ACHN (cell line): ENCODE data around the gene TMBIM1.
A peak's percentile ranks its signal among the peaks of the same experiment; 100 is the strongest.

Source experiments
- DNase-seq: peaks from one replicate; pipeline ENCODE4 v3.0.0-alpha.2; 2015
- in situ Hi-C: cut with HindIII; loops from 2 replicates; pipeline ENCODE4 v1.10.0; 2017; ENCODE audit warnings: low sequenced_read_pairs, low pct_ligation_motif_present, low pct_unique_long_range_greater_than_20kb

Gene TMBIM1, protein sequence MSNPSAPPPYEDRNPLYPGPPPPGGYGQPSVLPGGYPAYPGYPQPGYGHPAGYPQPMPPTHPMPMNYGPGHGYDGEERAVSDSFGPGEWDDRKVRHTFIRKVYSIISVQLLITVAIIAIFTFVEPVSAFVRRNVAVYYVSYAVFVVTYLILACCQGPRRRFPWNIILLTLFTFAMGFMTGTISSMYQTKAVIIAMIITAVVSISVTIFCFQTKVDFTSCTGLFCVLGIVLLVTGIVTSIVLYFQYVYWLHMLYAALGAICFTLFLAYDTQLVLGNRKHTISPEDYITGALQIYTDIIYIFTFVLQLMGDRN

DNA sequence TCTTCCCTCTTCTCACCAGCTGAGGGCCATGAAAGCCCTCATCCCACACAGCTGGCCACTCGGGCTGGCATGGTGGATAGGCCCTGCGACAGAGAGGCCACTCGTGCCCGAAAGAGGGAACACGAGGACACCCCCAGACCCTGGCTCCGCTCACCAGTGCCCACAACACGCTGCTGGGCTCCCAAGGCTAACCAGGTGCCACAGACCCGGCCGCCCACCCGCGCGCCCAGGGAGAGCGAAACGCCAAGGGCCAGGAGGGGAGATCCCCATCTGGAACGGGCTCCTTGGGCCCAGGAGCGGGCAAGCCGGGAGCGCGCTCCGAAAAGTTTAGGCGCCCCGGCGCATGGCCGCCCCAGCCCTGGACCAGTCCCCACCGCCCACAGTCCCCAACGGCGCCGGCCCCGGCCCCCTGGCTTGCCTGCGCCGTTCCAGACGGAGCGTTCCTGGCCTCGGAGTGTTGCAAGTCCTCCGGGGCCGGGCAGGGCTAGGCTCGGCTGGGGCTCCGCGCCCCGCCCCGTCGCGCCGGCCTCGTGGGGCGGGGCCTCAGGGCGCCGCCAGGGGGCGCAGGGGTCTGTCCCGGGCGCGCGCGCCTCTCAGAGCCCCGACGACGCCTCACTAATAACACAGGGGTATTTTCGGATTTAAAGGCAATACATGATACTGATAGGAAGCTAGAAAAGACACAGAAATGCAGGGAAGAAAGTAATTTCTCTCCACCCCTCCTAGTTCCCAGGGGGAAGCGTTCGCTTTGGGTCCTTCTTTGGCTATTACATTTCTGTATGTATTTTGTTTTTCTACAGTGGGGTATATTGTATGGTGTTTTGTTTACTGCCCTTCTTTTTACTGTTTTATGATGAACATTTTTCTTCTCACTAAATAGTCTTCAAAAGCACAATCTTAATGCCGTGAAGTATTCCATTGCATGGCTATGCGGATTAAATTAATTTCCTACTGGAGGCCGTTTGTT, at the start of gene TMBIM1:
Gene TMBIM1, minus strand, starts transcription at position 456 of the 967 bp plus-strand sequence. CDS start 10,362 bp downstream, outside the sequence.
- DNase-seq: peak; percentile 79
- in situ Hi-C loops: no loop called here

DNA sequence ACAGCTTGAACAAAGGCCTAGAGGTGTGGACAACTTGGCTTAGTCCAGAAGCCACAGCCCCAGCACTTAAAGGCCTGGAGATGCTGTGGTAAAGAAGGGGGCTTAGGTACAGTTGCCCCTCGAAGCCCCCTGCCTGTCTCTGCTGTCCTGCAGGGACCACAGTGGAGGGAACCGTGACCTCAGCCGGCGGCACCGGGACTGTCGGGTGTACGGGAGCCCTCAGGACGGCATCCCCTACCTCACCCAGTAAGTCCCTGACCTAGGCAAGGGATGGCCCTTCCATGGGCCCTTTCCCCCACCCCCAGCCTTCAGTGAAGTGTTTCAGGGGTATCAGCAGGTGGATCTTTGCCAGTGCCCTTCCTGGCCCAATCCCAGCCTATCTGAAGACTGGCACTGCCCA, 49.1 kb upstream of the TMBIM1 start:
- in situ Hi-C loops: no loop called here
- no peak for DNase-seq

DNA sequence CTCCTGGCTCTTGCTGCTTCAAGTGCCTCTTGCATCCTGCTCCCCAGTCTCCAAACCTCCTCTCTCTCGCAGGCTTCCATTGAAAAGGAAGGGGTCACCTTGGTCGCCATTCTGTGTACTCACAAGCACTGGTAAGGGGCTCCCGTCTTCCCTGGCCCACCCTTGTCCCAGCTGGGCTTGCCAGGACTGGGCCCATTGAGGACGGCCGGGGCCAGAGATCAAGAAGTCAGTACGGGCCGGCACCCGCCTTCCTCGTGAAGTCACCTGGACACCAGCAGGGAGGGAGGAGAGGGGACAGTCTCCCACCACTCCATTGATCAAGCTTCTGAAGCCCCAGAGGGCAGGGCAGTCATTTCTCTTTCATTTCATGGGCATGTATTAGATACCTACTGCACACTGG, 48.4 kb upstream of the TMBIM1 start:
- in situ Hi-C loops: no loop called here
- DNase-seq: no peak

DNA sequence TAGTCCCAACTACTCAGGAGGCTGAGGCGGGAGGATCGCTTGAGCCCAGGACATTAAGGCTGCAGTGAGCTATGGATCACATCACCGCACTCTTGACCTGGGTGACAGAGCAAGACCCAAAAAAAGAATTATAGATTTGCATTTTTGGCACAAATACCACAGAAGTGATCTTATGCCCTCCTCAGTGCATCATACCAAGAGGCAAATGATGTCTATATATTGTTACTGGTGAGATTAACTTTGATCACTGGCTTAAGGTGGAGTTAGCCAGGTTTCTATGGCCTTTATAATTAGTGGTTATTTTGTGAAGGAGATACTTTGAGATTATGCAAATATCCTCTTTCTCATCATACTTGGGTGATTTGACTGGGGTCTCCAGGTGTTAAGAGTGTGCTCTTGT, 42.2 kb upstream of the TMBIM1 start:
- DNase-seq: no peak
- in situ Hi-C loops: no loop called here

DNA sequence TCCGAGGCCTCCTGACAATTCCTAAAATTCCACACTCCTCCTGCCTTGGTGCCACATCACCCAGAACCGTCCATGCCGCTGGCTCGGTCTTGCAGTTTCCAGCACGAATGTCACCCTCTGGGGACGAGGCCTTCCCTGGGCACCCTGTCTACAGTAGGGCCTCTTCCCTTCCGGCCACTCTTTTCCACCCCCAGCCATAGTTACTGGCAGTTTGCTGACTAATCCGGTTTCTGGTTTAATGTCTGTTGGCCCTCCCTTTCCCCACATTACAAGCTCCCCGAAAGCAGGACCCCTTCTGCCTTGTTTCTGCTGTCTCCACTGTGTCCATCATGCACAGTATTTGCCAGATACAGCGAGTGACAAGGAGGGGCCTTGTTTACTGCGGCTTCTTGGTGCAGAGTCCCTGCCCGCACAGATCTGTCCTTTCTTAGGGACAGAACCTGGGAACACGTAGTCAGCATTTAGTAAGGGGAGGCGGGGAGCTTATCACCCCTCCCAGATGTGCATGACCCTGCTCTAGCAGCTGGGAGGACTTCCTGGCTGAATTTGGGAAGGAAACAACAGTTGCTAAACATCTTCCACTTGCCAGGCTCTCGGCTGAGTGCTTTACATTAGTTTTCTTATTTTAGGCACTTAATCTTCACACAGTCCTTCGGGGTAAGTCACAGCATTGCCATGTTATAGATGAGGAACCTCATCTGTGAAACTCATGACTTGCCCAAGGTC, 40.8 kb upstream of the TMBIM1 start:
- DNase-seq: no peak
- in situ Hi-C loops: no loop called here

DNA sequence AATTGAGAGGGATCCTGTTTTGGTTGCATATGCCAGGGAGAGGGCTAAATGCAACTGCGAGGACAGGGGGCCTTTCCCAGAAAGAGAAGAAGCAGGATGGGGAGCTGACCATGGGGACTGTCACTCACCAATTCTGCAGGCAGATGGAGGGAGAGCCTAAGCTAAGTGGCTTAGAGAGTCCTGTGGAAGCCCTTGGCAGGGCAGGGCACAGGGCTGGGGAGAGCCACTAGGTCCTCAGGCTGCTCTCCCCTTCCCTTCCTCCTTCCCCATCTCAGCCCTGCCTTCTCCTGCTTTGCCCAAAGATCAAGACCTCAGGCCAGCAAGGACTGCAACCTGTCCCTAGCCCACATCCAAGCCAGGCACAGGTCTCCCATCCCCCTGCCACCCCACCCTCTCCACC, 40.0 kb upstream of the TMBIM1 start:
- no peak for DNase-seq
- in situ Hi-C loops: no loop called here

DNA sequence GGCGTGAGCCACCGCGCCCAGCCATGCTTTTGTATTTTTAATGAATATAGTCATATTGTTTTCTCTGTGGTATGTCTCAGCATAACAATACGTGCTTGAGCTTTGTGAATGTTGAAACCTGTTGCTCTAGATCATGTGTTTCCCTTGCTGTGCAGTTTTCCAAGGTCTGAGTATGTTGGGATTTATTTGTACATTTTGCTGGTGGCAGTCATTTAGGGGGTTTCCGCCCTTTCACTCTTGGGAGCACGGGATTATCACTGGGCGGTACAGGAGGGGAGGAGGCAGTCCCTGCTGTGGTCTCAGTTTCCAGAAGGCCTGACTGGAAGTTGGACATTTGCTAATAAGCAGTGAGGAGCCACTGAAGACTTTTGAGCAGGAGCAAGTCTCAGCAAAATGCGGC, 39.4 kb upstream of the TMBIM1 start:
- no peak for DNase-seq
- in situ Hi-C loops: no loop called here

DNA sequence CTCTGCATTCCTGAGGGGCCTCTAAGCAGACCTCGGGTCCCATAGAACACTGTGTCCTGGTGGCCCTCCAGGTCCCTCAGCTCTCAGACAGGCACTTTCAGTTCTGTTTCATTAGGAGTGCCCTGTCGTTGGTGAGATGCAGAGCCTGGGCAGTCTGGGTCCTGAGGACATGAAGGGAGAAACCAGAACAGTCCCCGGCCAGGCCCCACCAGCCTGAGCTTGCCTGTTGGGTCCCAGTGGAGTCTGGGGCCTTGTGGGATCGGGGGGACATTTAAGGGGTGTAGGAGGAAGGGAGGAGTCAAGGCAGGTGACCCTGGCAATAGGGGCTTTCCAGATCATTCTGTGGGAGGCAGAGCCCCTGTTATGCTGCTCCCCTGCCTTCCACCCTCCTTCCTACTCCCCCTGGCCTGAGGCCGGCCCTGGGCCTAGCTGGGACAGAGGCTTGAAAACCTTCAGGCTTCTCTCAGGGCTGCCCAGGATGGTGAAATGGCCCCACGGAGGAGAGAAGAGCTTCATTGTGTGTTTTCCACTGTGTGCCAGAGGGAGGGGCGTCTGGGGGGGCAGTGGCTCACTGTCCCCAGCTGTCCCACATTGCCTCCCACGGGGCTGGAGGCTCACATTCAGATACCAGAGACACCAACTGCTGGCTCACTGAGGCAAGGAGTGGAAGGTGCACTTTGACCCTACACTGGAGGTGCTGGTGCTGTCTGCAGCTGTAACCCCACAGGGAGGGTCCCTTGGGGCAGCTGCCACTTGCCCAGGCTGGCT, 37.7 kb upstream of the TMBIM1 start:
- in situ Hi-C loops: no loop called here
- no peak for DNase-seq

DNA sequence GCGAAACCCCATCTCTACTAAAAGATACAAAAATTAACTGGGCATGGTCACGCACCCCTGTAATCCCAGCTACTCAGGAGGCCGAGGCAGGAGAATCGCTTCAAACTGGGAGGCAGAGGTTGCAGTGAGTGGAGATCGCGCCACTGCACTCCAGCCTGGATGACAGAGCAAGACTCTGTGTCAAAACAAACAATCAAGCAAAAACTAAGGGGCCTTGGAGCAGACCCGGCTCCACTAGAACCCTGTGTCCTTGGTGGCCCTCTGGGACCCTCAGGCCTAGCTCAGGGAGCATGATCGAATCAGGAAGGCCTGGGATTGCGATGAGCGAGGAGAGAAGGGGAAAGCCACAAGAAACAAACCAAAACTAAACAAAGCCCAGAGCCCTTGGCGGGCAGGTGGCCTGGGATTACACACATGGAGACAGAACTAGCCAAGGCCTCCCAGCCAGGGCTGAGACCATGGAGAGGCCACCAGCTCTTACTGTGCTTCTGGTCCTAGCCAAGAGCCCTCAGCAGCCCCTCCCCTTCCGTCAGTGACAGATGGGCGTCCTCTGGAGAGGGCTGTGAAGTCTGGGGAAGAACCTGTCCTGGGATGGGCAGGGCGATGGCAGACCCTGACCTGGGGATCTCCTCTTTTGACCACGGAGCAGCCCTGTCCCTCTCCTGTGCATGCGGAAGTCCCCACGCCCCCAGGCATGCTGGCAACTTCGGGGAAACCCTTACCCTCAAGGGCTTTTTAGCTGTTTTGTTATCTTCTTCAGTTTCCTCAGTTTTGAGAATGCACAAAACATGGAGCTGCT, 36.9 kb upstream of the TMBIM1 start:
- in situ Hi-C loops: no loop called here
- no peak for DNase-seq

DNA sequence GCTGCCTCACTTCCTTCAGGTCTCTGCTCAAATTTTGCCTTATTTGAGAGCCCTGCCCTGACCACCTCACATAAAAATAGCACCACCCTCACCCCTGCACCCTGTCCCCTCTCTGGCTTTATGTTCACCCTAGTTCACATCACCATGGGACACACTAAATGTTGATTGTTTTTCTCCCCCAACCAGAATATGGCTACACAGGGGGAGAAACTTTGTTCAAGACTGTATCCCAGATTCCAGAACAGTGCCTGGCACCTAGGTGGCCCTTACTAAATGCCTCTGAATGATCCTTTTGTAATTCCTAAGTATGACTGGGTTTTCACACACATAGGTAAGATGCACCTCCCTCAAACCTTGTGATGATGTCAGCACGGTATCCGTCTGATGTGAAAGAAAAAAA, 36.0 kb upstream of the TMBIM1 start:
- no peak for DNase-seq
- in situ Hi-C loops: no loop called here

DNA sequence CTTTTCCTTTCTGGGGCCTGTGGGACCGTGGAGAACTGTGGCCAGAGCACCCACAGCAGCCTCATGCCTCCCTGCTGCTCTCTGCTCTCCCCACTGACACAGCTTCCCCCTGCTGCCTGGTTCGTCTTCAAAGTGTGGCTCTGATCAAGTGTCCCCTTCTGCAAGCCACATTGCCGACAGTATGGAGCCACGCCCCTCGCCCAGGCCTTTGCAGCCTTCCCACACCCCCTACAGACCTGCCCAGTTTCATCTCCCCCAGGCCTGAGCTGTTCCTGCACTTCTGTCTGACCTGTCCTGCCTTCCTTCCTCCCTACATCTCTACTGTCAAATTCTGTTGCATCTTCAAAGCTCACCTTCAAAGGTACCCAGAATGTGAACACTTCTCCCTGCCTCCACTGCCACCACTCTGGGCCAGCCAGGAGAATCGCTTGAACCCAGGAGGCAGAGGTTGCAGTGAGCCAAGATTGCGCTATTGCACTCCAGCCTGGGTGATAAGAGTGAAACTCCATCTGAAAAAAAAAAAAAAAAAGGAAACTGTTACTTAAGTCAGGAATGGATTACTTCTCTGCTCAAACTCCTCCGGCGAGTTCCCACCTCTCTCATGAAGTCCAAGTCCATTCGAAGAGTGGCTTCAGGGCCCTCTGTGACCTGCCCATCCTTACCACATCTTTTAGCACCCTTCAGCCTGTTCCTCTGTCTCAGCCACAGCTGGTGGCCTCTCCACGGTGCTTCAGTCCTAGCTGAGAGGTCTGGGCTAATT, 35.3 kb upstream of the TMBIM1 start:
- no peak for DNase-seq
- in situ Hi-C loops: no loop called here

DNA sequence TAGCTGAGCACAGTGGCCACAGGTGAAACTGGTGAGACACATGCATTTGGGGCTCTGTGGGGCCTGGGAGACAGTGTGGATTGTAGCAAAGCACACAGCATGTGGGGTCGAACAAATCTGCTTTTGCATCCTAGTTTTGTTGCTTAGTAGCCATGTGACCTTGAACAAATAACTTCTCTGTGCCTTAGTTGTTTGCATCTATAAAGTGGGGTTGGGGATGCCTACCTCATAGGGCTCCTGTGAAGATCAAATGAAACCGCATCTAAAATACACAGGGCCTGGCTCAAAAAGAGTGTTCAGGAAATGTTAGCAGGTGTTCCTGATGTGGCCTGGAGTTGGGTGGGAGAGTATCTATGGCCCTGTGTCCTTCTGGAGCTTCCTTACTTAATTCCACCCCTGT, 34.0 kb upstream of the TMBIM1 start:
- in situ Hi-C loops: no loop called here
- no peak for DNase-seq

DNA sequence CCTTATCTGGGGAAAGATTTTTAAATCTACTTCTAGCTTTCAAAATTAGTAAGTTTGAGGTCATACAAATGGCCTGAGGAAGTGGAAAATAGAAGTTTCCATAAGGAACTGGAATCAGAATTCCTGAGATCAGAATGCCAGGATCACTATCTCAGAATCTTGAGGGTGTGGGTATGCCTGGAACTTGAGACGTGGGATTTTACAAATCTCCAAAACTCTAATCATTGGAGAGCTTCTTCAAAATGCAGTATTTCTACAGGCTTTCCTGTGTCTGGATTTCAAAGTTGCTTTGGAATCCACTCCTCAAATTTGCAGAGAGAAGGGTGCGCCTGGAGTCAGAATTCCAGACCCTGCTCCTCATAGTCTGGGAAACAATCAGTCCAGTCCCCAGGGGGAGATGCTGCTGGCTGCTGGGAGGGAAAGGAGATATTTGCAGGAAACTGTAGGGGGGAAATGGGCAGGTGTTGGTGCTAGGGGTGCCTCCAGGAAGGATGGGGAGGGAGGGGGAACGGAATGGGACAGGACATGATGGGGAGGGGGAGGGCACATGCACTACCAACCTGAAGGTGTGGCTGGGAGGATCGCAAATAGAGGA, 33.4 kb upstream of the TMBIM1 start:
- no peak for DNase-seq

DNA sequence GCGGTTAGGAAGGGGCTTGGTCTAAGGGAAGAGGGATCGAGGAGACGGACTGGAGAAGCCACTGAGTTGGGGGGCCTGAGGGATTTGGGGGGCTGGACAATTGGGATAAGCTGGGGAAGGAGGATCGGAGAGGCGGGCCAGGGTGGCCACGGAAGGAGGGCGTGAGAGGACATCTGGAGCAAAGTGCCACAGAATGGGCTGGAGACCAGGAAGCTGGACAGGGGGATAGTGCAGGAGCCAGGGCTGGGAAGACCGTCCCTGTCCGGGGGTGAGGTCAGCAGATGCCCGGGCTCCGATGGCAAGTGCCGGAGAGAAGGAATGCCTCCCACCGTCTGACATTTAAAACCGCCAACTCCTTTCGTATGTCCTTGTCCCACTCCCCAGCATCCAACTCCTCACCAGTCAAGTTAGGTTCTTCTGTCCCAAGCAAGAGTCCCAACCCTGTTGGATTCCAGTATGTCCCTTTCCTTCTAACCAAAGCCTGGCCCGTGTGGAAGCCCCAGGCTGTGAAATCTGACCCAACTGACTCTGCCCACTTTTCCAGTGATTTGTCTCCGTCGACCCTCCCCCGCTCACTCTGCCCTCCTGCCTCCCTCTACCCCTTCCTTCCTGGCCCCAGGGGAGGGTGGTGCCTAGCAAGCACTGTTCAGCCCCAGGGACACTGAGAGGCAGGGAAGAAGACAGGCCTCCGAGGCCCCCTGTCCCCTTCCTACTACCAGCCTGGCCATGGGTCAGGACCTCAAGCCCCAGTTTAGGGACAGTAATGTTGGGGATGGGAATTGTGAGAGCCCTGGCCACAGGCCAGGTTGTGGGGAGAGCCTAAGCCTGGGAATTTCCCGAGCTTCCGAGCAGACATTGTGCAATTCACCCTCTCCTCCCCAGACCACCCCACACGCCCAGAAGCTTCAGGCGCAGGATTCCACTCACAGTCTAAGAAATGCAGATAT, 31.5 kb upstream of the TMBIM1 start:
- DNase-seq: peak; percentile 68
- in situ Hi-C loops: no loop called here

More for the DNA sequence above, 33.4 kb upstream of the TMBIM1 start:
- in situ Hi-C loops: no loop called here

DNA sequence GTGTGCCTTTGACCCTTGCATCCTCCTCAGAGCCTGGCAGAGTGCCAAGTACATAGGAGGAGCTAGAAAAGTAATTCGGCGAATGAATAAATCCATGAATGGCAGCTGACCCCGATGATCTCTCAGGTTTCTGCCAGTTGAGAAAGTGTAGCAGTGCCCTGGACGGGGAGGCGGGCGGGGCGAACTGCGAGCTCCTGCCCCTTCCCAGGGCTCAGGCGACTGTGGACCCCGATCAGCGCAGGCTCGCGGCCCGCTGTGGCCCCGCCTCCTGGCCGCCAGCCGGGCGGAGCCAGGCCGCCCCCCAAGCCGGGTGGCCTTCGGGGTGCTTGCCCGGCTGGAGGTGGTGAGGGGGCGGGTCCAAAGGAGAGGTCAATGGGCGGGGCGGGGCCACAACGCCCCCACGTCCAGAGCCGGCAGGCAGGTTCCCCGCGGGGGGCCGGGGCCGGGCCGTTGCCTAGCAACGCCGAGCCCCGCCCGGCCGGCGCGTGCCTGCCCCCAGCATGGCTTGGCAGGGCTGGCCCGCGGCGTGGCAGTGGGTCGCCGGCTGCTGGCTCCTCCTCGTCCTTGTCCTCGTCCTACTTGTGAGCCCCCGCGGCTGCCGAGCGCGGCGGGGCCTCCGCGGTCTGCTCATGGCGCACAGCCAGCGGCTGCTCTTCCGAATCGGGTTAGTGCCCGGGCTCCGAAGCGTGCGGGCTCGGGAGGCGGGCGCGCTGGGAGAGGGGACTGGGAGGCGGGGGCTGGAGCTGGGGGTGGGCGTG, 30.6 kb upstream of the TMBIM1 start:
- peak; percentile 87 for DNase-seq
- in situ Hi-C loops: no loop called here
